Type B pancreatic cell (in vitro differentiated cells): Measurements from ENCODE around the gene CTNND2. TPM values are rescaled to one million over a fixed set of nuclear protein-coding genes. Genes with fewer than 3 reads are reported as not detected.
A peak's percentile ranks its signal among the peaks of the same experiment; 100 is the strongest.
"Not testable (repeated sequence)": the region's sequence is repeated elsewhere in the genome, so short reads cannot be mapped to it uniquely, and the experiment has no call there.

Experiments used
- DNase-seq: peaks from one replicate; pipeline ENCODE4 v3.0.0; 2021; ENCODE audit warnings: mixed read lengths; ENCODE audit not compliant: unreplicated experiment; ENCODE audit errors: extremely low spot score
- H3K27ac Mint-ChIP-seq: 2 replicates; pipeline ENCODE4 v1.8.0; 2021; ENCODE audit warnings: mild to moderate bottlenecking, mixed read lengths
- H3K27me3 Mint-ChIP-seq: 2 replicates; pipeline ENCODE4 v1.8.0; 2021; ENCODE audit warnings: mixed read lengths
- H3K36me3 Mint-ChIP-seq: 2 replicates; pipeline ENCODE4 v1.8.0; 2021; ENCODE audit warnings: mixed read lengths
- H3K4me1 Mint-ChIP-seq: one replicate; pipeline ENCODE4 v1.8.0; 2021; ENCODE audit warnings: mixed read lengths; ENCODE audit not compliant: unreplicated experiment
- H3K4me3 Mint-ChIP-seq: 2 replicates; pipeline ENCODE4 v1.8.0; 2021; ENCODE audit warnings: mild to moderate bottlenecking, mixed read lengths
- H3K9me3 Mint-ChIP-seq: 2 replicates; pipeline ENCODE4 v1.8.0; 2021; ENCODE audit warnings: mixed read lengths
- CTCF ChIP-seq: fragments of 200-600 bp; sonication (generic); conservative IDR thresholded peaks from 2 replicates; pipeline ENCODE4 v1.5.0; 2021; ENCODE audit warnings: antibody characterized with exemption, mild to moderate bottlenecking
- total RNA-seq: library from RNA; stranded (reverse); gene quantifications from 2 replicates; pipeline ENCODE4 v1.2.1, GENCODE V29; 2021; ENCODE audit warnings: low replicate concordance

Gene CTNND2
- total RNA-seq, 1 donor from 2014 or later: 49.5 TPM

- H3K4me3 Mint-ChIP-seq: no peak overlapping the region
- DNase-seq: no peak
- H3K36me3 Mint-ChIP-seq: no peaks in the 10 kb centered on the region
- no peaks in the 10 kb centered on the region for H3K9me3 Mint-ChIP-seq
- no peak for TF ChIP-seq CTCF
- H3K27ac Mint-ChIP-seq: no peak overlapping the region
- H3K27me3 Mint-ChIP-seq: no peaks in the 10 kb centered on the region
- no peaks in the 10 kb centered on the region for H3K4me1 Mint-ChIP-seq
These were observed 51.5 kb downstream of the CTNND2 start for GRCh38 chr5:11852717-11853087.

DNA sequence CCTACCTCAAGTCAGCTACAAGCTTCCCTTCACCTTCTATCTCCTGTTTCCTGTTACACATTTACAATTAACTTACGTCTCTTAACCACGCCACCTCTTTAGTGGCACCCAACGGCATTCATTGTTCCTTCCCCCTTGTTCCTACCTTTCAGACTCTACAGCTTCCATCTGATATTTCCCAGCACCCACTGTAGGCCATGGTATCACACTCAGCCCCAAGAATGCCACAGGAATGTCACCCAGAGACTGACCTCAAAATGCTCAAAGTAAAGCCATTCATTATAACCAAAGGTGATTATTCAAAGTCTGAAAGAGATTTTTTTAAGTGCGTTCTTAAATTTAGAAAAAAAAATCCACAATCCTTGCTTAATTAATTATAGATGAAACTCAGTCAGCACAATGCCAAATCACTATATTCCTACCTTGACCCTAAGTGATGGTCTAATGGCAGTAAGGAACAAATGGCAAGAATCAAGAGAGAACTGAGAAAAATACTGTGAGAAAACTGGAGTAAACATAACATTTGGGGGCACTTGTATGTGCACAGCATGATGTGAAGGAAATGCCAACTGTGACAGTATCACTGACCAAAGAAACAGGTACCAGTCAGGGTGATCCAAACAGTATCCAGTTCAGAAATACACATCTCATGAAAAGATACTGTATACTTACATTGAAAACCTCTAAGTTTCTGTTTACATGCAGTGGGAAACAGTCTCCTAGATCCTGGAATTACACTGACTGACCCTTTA lies 52.1 kb downstream of the CTNND2 start:
- no peak for DNase-seq
- Mint-ChIP-seq H3K27me3 (no peaks in the 10 kb centered on the region), H3K9me3 (no peaks in the 10 kb centered on the region), H3K27ac (no peak overlapping the region), H3K36me3 (peaks cover 2% of the 10 kb centered on the region), H3K4me1 (no peaks in the 10 kb centered on the region), H3K4me3 (no peak overlapping the region)
- no peak for TF ChIP-seq CTCF

DNA sequence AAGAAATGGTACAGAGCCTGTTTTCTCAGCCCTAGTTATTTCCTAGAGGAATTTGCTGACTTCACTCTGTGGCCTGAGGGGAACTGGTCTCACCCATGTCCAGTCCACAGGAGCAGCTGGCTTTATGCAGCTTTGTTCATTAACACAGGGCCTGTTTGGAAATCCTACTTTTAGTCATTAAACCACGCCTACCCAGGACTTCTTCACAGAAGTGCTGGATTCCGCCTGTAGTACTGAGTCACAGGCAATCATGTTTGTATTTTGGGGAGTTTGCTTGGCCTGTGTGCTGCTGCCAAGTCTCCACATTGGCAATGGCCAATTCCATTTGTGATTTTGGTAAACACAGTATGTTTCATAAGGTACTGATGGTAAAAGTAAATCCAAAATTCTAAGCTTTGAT lies 52.8 kb downstream of the CTNND2 start:
- H3K36me3 Mint-ChIP-seq: peaks cover 3% of the 10 kb centered on the region
- H3K4me3 Mint-ChIP-seq: no peak overlapping the region
- no peaks in the 10 kb centered on the region for H3K27me3 Mint-ChIP-seq
- no peak for TF ChIP-seq CTCF
- DNase-seq: no peak
- peak overlapping the region; percentile 37 for H3K27ac Mint-ChIP-seq
- no peaks in the 10 kb centered on the region for H3K9me3 Mint-ChIP-seq
- no peaks in the 10 kb centered on the region for H3K4me1 Mint-ChIP-seq

DNA sequence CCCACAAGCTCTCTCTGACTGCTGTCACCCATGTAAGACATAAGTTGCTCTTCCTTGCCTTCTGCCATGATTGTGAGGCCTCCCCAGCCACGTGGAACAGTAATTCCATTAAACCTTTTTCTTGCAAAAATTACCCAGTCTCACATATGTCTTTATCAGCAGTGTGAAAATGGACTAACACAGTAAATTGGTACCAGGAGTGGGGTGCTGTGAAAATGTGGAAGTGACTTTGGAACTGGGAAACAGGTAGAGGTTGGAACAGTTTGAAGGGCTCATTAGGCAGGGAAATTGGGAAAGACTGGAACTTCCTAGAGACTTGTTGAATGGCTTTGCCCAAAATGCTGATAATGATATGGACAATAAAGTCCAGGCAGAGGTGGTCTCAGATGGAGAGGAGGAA lies 75.7 kb downstream of the CTNND2 start:
- not testable (repeated sequence) for H3K4me1 Mint-ChIP-seq, DNase-seq, H3K27ac Mint-ChIP-seq, H3K9me3 Mint-ChIP-seq, H3K4me3 Mint-ChIP-seq, H3K27me3 Mint-ChIP-seq
- peaks cover 10% of the 10 kb centered on the region for H3K36me3 Mint-ChIP-seq

DNA sequence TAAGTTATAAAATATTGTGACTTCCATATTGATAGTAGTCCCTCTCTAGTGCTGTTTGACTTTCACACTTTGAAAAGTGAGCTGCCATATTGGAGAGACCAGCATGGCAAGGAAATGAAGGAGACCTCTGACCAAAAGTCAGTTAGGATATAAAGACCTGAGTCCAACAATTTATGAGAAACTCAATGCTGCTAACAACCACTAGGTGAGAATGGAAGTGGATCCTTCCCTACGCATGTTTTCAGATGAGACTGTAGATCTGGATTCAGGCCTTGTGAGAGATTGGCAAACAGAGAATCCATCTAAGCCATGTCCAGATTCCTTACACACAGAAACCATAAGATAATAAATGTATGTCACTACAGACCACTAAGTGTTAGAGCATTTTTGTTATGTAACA lies 81.6 kb downstream of the CTNND2 start:
- DNase-seq: no peak
- Mint-ChIP-seq H3K36me3 (no peaks in the 10 kb centered on the region), H3K27ac (no peak overlapping the region), H3K4me3 (no peak overlapping the region), H3K9me3 (no peaks in the 10 kb centered on the region), H3K27me3 (no peaks in the 10 kb centered on the region), H3K4me1 (no peaks in the 10 kb centered on the region)
- no peak for TF ChIP-seq CTCF

GRCh38 chr5:11815916-11816315 lies 88.3 kb downstream of the CTNND2 start:
- H3K4me3 Mint-ChIP-seq: no peak overlapping the region
- H3K4me1 Mint-ChIP-seq: no peaks in the 10 kb centered on the region
- no peaks in the 10 kb centered on the region for H3K36me3 Mint-ChIP-seq
- TF ChIP-seq CTCF: no peak
- H3K27ac Mint-ChIP-seq: no peak overlapping the region
- no peak for DNase-seq
- no peaks in the 10 kb centered on the region for H3K9me3 Mint-ChIP-seq
- no peaks in the 10 kb centered on the region for H3K27me3 Mint-ChIP-seq
